Gastrocnemius medialis (tissue), 4 donors: Measurements from ENCODE around the gene HHEX.

Source experiments
- CTCF ChIP-seq, 5 experiments: fragments of 450-650 bp in 3 of 5; fragments of 200-600 bp in 2 of 5; sonication (generic) in 2 of 5; IDR thresholded peaks in 4 of 5; conservative IDR thresholded peaks in 1 of 5; 1 replicate in 4 of 5; 2 replicates in 1 of 5; pipeline ENCODE4 v1.5.1; 2016 to 2019; ENCODE audit warnings: antibody characterized with exemption in 5 of 5, mild to moderate bottlenecking in 3 of 5, moderate library complexity in 3 of 5
- POLR2A ChIP-seq, 2 donors: fragments of 450-650 bp; IDR thresholded peaks; one replicate each; pipeline ENCODE4 v1.6.1; 2017; ENCODE audit warnings: antibody characterized with exemption in 2 of 2, mild to moderate bottlenecking in 2 of 2, moderate library complexity in 2 of 2

GRCh38 chr10:92699518-92700381 lies 10.0 kb downstream of the HHEX start:
- TF ChIP-seq CTCF (IDR thresholded peaks at IDR 0.05 in 4 of 5, conservative IDR thresholded peaks at IDR 0.05 in 1 of 5) (no peak), POLR2A (IDR thresholded peaks at IDR 0.05) (no peak)
